Bone marrow (tissue), 2 donors: ENCODE measurements around the gene URB2.

ENCODE experiments used
- DNase-seq, 2 donors: peaks; one replicate each; lab custom pipeline; 2025; lab: John Stamatoyannopoulos, UW

Gene URB2

GRCh38 chr1:229645324-229645993, 19.4 kb downstream of the URB2 start:
- no peak for DNase-seq

DNA sequence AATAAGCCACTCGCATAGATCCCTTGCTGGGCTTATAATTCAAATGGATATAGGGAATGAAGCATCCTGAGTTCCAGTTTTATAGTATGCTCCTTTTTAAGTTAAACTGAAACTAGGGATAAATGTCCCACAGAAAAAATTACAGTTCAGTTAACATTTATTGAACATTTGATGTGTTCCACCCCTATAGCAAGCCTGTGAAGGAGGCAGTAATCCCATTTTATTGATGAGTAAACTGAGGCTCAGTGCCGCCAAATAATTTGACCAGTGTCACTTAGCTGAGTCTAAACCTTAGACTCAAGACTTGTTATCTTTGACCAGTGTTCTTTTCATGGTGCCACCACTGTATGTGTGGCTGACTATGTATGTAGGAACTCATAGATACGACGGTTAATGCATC, 22.4 kb downstream of the URB2 start:
- no peak for DNase-seq

- DNase-seq: no peak
Measured at GRCh38 chr1:229650045-229650444, 24.0 kb downstream of the URB2 start.

DNA sequence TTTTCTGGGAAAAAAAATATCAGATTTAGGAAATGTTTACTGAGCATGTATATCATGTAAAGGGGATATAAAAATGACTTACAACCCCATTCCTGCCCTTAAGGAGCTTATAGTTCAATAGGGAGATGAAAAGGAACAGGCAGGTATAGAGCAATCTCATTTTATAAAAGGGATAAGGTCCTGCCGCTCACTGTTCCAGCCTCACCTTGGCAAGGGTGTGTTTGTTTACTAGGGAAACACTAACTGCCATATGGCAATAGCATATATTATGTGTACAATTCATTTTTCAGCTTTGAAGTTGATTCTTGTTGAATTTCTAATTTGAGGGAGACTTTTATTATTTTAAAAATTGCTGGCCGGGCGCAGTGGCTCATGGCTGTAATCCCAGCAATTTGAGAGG, 25.5 kb downstream of the URB2 start:
- DNase-seq: no peak

- no peak for DNase-seq
Measured at GRCh38 chr1:229653420-229653819, 27.4 kb downstream of the URB2 start.

DNA sequence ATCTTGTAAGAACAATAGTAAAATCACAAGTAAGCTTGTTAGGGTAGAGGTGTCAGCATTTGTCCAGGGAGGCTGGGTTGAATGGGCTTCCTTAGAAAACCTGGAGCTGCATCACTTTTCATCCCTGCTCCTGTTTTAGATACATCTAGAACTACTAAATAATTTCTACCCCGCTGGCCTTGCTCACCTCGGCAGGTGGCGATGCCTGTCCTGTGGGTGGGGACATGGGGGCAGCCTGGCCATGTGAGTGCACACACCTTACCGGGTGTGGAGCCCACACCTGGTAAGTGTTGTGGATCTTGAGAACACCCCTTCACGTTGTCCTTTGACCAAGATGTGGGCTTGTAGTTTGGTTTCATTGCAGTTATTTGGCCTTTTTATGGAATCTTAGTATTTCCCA, 29.7 kb downstream of the URB2 start:
- no peak for DNase-seq

- DNase-seq: no peak
Measured at GRCh38 chr1:229657993-229658755, 32.1 kb downstream of the URB2 start.

DNA sequence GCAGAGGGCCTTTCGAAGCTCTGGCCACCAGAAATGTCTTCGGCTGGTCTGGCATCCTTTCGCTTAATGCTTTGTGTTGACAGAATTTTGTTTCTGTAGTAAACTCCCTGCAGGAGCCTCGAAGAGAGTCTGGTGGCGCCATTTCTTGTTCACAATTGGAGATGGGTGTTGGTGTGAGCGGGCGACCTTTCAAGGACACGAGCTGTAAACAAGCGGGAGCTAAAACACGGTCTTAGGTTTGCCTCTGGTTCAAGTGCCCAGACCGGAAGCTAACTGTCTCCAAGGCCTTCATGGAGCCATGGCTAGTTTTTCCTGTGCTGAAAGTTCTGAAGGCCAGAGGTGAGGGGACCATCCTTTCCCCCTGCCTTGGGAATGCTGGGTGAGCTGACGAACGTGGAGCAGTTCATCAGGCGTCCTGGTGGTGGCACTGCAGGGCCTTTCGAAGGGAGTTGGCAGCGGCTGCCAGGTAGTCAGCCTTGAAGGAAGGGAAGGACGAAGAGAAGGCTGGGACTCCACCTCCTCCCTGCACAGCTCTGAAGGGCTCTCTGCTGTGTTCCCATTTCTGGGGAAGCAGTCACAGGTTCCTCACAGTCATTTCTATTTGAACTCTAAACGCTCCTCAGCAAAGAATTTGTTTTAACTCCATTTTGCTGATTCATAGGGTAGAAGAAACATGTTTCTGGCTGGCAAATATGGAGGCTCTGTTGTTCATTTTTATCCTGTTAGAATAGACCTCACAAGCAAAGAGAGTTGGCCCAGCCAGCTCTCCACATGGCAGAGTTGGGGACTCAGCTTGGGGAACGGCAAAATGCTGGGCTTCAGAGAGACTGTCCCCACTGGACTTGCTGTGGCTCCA, 35.2 kb downstream of the URB2 start:
- DNase-seq: peak; percentile 17 to 38

GRCh38 chr1:229661897-229662296, 35.9 kb downstream of the URB2 start:
- no peak for DNase-seq

- no peak for DNase-seq
Measured at GRCh38 chr1:229664133-229664689, 38.2 kb downstream of the URB2 start.

DNA sequence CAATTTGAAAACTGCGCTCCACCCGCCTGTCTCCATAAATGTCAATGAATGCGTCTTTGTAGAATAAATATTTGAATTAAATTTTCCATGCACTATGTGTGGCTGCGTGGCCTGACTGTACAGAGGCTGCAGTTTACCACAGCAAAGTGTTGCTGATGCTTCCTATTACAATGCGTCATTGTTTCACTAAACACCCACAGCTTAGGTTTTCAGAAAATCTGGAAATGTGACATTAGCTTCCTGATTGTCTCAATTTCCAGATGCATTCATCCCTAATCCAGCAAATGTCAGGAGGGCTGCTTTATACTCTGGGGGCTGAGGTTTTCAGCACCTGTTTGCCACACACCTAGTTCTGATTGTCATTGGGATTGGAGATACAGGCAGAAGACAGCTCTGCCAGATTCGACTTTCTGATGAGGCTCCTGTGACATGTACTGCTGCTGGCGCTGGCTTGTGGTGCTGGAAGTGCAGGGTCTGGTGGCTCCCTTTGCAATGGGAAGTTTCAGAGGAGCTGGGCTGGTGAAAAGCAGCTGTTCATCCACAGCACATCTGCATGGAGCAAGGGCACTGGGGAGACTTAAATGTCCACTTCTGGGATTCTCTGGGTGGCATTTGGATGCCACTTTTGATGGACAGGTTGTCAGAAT, 40.0 kb downstream of the URB2 start:
- no peak for DNase-seq

GRCh38 chr1:229666585-229666984, 40.5 kb downstream of the URB2 start:
- no peak for DNase-seq

DNA sequence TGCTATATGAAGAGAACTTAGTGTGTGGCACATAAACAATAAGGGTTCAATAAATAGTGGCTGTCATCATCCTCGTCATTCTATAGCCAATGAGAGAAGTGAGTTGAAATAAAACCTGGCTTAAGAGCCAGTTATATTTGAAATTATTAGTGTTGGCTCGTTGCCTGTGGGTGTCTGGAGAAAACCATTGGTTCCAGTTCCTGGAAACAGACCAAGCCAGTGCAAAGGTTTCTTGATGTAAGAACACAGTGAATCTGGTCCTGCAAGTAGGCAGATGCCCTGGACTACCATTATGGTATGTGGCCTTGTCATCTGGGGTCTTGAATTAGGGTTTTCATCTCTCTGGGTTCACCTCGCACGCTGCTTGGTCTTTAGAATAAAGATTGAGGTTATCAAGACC, 43.3 kb downstream of the URB2 start:
- no peak for DNase-seq

DNA sequence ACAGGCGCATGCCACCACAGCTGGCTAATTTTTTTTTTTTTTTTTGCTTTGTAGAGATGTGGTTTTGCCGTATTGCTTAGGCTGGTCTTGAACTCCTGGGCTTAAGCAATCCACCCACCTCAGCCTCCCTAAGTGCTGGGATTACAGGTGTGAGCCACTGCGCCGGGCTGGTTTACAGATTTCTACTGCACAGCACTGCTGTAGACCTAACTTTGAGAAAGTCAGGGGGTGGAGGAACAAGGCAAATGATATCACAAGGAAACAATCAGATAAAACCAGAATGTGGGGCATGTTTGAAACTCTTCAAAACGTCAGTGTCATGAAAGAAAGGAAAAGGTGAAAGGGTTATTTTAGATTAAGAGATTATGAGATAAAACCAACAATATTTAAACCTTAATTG, 45.3 kb downstream of the URB2 start:
- no peak for DNase-seq

GRCh38 chr1:229672246-229672645, 46.2 kb downstream of the URB2 start:
- DNase-seq: no peak

- no peak for DNase-seq
Measured at GRCh38 chr1:229674042-229674441, 48.0 kb downstream of the URB2 start.

DNA sequence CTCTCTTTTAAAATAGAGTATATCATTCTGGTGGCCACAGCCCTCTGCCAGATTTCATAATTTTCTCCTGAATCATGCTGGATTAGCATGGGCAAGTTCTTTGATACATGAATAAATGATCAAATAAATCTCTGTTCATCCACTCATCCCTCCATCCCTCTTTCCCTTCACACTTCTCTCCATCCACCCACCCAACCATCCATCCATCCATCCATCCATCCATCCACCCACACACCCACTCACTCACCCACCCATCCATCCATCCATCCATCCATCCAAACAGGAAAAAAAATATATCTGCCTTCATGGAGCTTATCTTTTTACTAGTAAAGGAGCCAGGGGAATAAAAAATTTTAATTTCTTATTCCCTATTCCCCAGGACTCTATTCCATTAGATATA, 49.3 kb downstream of the URB2 start:
- no peak for DNase-seq

DNA sequence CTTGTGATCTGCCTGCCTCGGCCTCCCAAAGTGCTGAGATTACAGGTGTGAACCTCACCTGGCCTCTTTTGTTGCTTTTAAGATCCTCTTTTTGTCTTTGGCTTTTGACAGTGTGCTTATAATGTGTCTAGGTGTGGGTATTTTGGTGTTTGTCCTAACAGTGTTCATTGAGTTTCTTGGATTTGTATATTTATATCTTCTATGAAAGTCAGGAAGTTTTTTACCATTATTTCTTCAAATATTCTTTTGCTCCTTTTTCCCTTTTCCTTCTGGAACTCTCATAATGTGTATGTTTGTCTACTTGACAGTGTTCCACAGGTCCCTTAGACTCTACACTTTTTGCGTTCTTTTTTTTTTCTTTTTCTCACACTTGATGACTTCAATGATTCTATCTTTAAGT, 59.1 kb downstream of the URB2 start:
- DNase-seq: no peak

GRCh38 chr1:229689273-229689672, 63.2 kb downstream of the URB2 start:
- DNase-seq: no peak

DNA sequence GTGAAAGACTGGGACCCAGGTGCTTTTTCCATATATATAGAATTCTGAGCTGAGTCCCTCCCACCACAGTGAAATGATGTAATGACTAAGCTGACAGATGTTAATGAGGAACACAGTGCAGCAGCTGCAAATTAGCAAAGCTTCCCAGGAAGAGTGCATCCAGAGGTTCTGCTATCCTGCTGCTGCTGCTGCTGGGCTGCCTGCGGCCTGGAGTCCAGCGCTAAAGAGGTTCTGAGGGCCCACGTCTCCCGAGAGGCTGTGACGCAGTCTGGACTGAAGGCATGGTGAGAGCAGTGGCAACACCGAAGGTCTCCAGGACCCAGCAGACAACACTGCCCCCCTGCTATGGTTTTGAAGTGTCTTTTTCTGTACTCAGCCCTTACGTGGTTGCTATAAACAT, 63.9 kb downstream of the URB2 start:
- no peak for DNase-seq

- DNase-seq: no peak
Measured at GRCh38 chr1:229690662-229691061, 64.6 kb downstream of the URB2 start.

- DNase-seq: no peak
Measured at GRCh38 chr1:229691362-229691761, 65.3 kb downstream of the URB2 start.
